Ureter (tissue), 1 donor: Measurements from ENCODE around the gene EMB. TPM values are rescaled to one million over a fixed set of nuclear protein-coding genes. Genes with fewer than 3 reads are reported as not detected.

Source experiments
- total RNA-seq: library from RNA; stranded (reverse); gene quantifications from one replicate; pipeline ENCODE4 v1.2.4, GENCODE V29; 2023
- donor health status: DM: yes; HTN: yes; CAD: no.

The EMB gene
- total RNA-seq, 1 donor from 2014 or later: 16.1 TPM

Other genes starting within 250 kb of the EMB start
- 58.4 TPM for gene PARP8, start 225.3 kb upstream of the EMB start, total RNA-seq